Liver (tissue), 9 donors: ENCODE measurements around the gene ANKS3. TPM values are rescaled to one million over a fixed set of nuclear protein-coding genes. Genes with fewer than 3 reads are reported as not detected.
"Not testable (repeated sequence)": the region's sequence is repeated elsewhere in the genome, so short reads cannot be mapped to it uniquely, and the experiment has no call there.

Experiments used
- DNase-seq: peaks from one replicate; pipeline ENCODE4 v3.0.0-alpha.2; 2017; ENCODE audit warnings: low spot score
- H3K27ac ChIP-seq, 2 donors: one replicate each; pipeline ENCODE4 v1.7.0; 2013; ENCODE audit warnings: inconsistent platforms in 2 of 2, low read length in 2 of 2, control low read depth in 1 of 2, low read depth in 1 of 2, mild to moderate bottlenecking in 1 of 2
- H3K27me3 ChIP-seq, 4 donors: one replicate each; pipeline versions ENCODE4 v1.6.1 to v1.7.0; 2013; ENCODE audit warnings: low read length in 3 of 4, inconsistent platforms in 1 of 4, mild to moderate bottlenecking in 1 of 4, moderate library complexity in 1 of 4; ENCODE audit not compliant: control insufficient read depth in 4 of 4, insufficient read depth in 4 of 4
- H3K36me3 ChIP-seq, 4 donors: one replicate each; pipeline versions ENCODE4 v1.6.1 to v1.7.0; 2013; ENCODE audit warnings: low read length in 3 of 4, mild to moderate bottlenecking in 3 of 4, low read depth in 1 of 4, moderate library complexity in 1 of 4; ENCODE audit not compliant: control insufficient read depth in 4 of 4, insufficient read depth in 3 of 4
- H3K4me1 ChIP-seq, 4 donors: one replicate each; pipeline versions ENCODE4 v1.6.1 to v1.7.0; 2013; ENCODE audit warnings: low read length in 3 of 4, mild to moderate bottlenecking in 3 of 4, moderate library complexity in 1 of 4; ENCODE audit not compliant: control insufficient read depth in 4 of 4, insufficient read depth in 4 of 4
- H3K4me3 ChIP-seq, 3 donors: one replicate each; pipeline versions ENCODE4 v1.6.1 to v1.7.0; 2013; ENCODE audit warnings: low read length in 3 of 3, control low read depth in 1 of 3, low read depth in 1 of 3, mild to moderate bottlenecking in 1 of 3
- H3K9ac ChIP-seq, 2 donors: one replicate each; pipeline ENCODE4 v1.7.0; 2013; ENCODE audit warnings: low read length in 2 of 2, mild to moderate bottlenecking in 2 of 2, moderate library complexity in 2 of 2, control low read depth in 1 of 2, low read depth in 1 of 2
- H3K9me3 ChIP-seq, 4 donors: one replicate each; pipeline versions ENCODE4 v1.6.1 to v1.7.0; 2013; ENCODE audit warnings: low read length in 3 of 4; ENCODE audit not compliant: control insufficient read depth in 4 of 4
- CTCF ChIP-seq: fragments of 150-350 bp; IDR thresholded peaks from 2 replicates; pipeline ENCODE4 v1.5.1; 2017; ENCODE audit warnings: improper control_type of control experiment, low read depth, low read length; ENCODE audit not compliant: missing input control
- HNF4A ChIP-seq, 2 donors: conservative IDR thresholded peaks; 2 replicates each; pipeline ENCODE4 v1.6.1; 2016; ENCODE audit warnings: antibody characterized with exemption in 2 of 2, mild to moderate bottlenecking in 2 of 2
- RAD21 ChIP-seq, 2 donors: IDR thresholded peaks; 2 replicates each; pipeline ENCODE4 v1.6.1; 2016; ENCODE audit warnings: antibody characterized with exemption in 2 of 2, mild to moderate bottlenecking in 2 of 2
- RXRA ChIP-seq, 2 donors: IDR thresholded peaks; 2 replicates each; pipeline ENCODE4 v1.6.1; 2017 to 2018; ENCODE audit warnings: antibody characterized with exemption in 2 of 2, mild to moderate bottlenecking in 1 of 2
- ZBTB33 ChIP-seq: IDR thresholded peaks from 2 replicates; pipeline ENCODE4 v1.6.1; 2016; ENCODE audit warnings: antibody characterized with exemption
- WGBS: extraction: QIAGEN DNeasy Blood & Tissue Kit; methylation state at CpG from one replicate; pipeline ENCODE4 v1.1.7; 2013; 5-methylcytosine and 5-hydroxymethylcytosine counted together
- polyA plus RNA-seq, 2 donors: library from polyadenylated mRNA; stranded (reverse) in 1 of 2; unstranded in 1 of 2; fragments of 200-250 nt in 1 of 2; fragments of >200 nt in 1 of 2; fragmentation: Nextera tagmentation in 1 of 2; extraction: Ambion mirVana in 1 of 2; gene quantifications; one replicate each; pipeline versions ENCODE4 v1.2.1 to v1.2.3, GENCODE V29; 2013 to 2015
- total RNA-seq, 2 donors: library from RNA; depleted of rRNA; stranded (reverse); fragments of >200 nt; gene quantifications; one replicate each; pipeline ENCODE4 v1.2.3, GENCODE V29; 2014
- TF ChIP-seq, protein P1 (sequence below): IDR thresholded peaks from 2 replicates; pipeline ENCODE4 v1.6.1; 2016; ENCODE audit warnings: antibody characterized with exemption
- donor health status: healthy.
- donor health status: healthy.
- donor health status: healthy.
- donor health status: healthy.
- donor health status: healthy.

The ANKS3 gene
- total and polyA plus RNA-seq, 4 donors = 4.0 to 14.0 (median 4.7) TPM

DNA sequence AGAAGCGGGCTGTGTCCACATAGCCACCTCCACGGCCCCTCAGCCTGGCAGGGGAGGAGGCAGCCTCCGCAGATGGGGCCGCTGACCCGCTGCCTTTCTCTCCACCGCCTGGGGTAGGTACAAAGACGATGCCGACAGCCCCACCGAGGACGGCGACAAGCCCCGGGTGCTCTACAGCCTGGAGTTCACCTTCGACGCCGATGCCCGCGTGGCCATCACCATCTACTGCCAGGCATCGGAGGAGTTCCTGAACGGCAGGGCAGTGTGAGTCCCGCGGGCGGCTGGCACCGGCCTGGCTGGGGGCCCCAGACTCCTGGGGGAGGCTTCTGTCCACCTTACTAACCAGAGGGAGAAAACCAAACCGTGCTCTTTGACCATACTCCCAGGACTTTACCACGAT is 81.5 kb downstream of the ANKS3 start (continued):
- TF ChIP-seq RAD21 (IDR thresholded peaks at IDR 0.05) (no peak), CTCF (no peak)
- TF ChIP-seq, protein P1, sequence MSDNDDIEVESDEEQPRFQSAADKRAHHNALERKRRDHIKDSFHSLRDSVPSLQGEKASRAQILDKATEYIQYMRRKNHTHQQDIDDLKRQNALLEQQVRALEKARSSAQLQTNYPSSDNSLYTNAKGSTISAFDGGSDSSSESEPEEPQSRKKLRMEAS = no peak

- H3K9me3 ChIP-seq = no peaks in the 10 kb centered on the region
- peaks cover 9 to 30% (median 20%) of the 10 kb centered on the region in 4 donors for H3K4me1 ChIP-seq
- no peaks in the 10 kb centered on the region for H3K27me3 ChIP-seq
- no peak for TF ChIP-seq ZBTB33
- TF ChIP-seq, protein P1 = no peak
- H3K36me3 ChIP-seq = peaks cover 0 to 18% (median 7%) of the 10 kb centered on the region in 4 donors
- no peak overlapping the region for H3K9ac ChIP-seq
- H3K4me3 ChIP-seq = no peak overlapping the region
- no peak for DNase-seq
- H3K27ac ChIP-seq = peak overlapping the region; percentile 87 to 99
- WGBS = 96% methylated on average over 13 of the region's 13 CpGs
Measured at GRCh38 chr16:4651827-4652226, 82.2 kb downstream of the ANKS3 start.

GRCh38 chr16:4650443-4651074 is 83.5 kb downstream of the ANKS3 start:
- WGBS = 81% methylated on average over 15 of the region's 15 CpGs
- H3K9ac ChIP-seq, H3K9me3 ChIP-seq, H3K27me3 ChIP-seq, H3K4me3 ChIP-seq: not testable (repeated sequence)
- Histone ChIP-seq H3K36me3 (peaks cover 2 to 12% (median 4%) of the 10 kb centered on the region in 4 donors), H3K27ac (peak overlapping the region in 1 of 2 donors; percentile 41), H3K4me1 (peaks cover 9 to 30% (median 20%) of the 10 kb centered on the region in 4 donors)
- peak; percentile 76 for DNase-seq
- peak; percentile 68 for TF ChIP-seq CTCF
- TF ChIP-seq RAD21 (IDR thresholded peaks at IDR 0.05) = peak; percentile 65 to 75
- peak in 1 of 2 donors; percentile 5 for TF ChIP-seq HNF4A (conservative IDR thresholded peaks at IDR 0.05)
- peak in 1 of 2 donors; percentile 23 for TF ChIP-seq RXRA (IDR thresholded peaks at IDR 0.05)
